H9 (cell line): ENCODE results near the gene CCDC88C. TPM values are rescaled to one million over a fixed set of nuclear protein-coding genes. Genes with fewer than 3 reads are reported as not detected.

Source experiments
- DNase-seq: peaks from one replicate; pipeline ENCODE4 v3.0.0-alpha.2; 2017
- H2AFZ ChIP-seq: one replicate; pipeline ENCODE4 v1.6.1; 2013; ENCODE audit warnings: mild to moderate bottlenecking, low read length, control low read depth, moderate library complexity
- H2AK5ac ChIP-seq: 2 replicates; pipeline ENCODE4 v1.6.1; 2013; ENCODE audit warnings: low read length, control low read depth, mixed read lengths; ENCODE audit not compliant: insufficient read length
- H2BK120ac ChIP-seq: one replicate; pipeline ENCODE4 v1.6.1; 2013; ENCODE audit warnings: low read depth, mild to moderate bottlenecking, low read length, control low read depth, inconsistent platforms; ENCODE audit not compliant: poor library complexity, severe bottlenecking
- H2BK12ac ChIP-seq: 2 replicates; pipeline ENCODE4 v1.6.1; 2013; ENCODE audit warnings: low read length, control low read depth, mixed read lengths, low read depth; ENCODE audit not compliant: insufficient read length
- H2BK15ac ChIP-seq: 2 replicates; pipeline ENCODE4 v1.6.1; 2013; ENCODE audit warnings: low read depth, low read length, control low read depth
- H2BK20ac ChIP-seq: one replicate; pipeline ENCODE4 v1.6.1; 2013; ENCODE audit warnings: low read depth, mild to moderate bottlenecking, low read length, control low read depth, inconsistent platforms; ENCODE audit not compliant: poor library complexity, severe bottlenecking
- H2BK5ac ChIP-seq: 2 replicates; pipeline ENCODE4 v1.6.1; 2013; ENCODE audit warnings: low read length, control low read depth, mixed read lengths; ENCODE audit not compliant: insufficient read length
- H3K14ac ChIP-seq: 2 replicates; pipeline ENCODE4 v1.6.1; 2013; ENCODE audit warnings: low read length, control low read depth; ENCODE audit not compliant: insufficient read depth
- H3K18ac ChIP-seq: 2 replicates; pipeline ENCODE4 v1.6.1; 2013; ENCODE audit warnings: low read depth, mild to moderate bottlenecking, mixed read lengths, low read length, control low read depth; ENCODE audit not compliant: insufficient read length
- H3K23ac ChIP-seq: 2 replicates; pipeline ENCODE4 v1.6.1; 2013; ENCODE audit warnings: low read length, control low read depth, mixed read lengths, low read depth; ENCODE audit not compliant: insufficient read length
- H3K23me2 ChIP-seq: 2 replicates; pipeline ENCODE4 v1.6.1; 2013; ENCODE audit warnings: low read depth, mild to moderate bottlenecking, mixed read lengths, low read length, control low read depth; ENCODE audit not compliant: insufficient read length, poor library complexity, severe bottlenecking
- H3K27ac ChIP-seq: 2 replicates; pipeline ENCODE4 v1.5.1; 2013; ENCODE audit warnings: low read length, control low read depth, mixed read lengths, low read depth; ENCODE audit not compliant: insufficient read length
- H3K27me3 ChIP-seq: 2 replicates; pipeline ENCODE4 v1.6.1; 2013; ENCODE audit warnings: low read length, control low read depth, inconsistent platforms; ENCODE audit not compliant: insufficient read depth
- H3K4ac ChIP-seq: 2 replicates; pipeline ENCODE4 v1.6.1; 2013; ENCODE audit warnings: low read depth, mild to moderate bottlenecking, control low read depth, inconsistent platforms, low read length, moderate library complexity
- H3K4me1 ChIP-seq: 2 replicates; pipeline ENCODE4 v1.6.1; 2013; ENCODE audit warnings: low read length, control low read depth, inconsistent platforms; ENCODE audit not compliant: insufficient read depth
- H3K4me2 ChIP-seq: 2 replicates; pipeline ENCODE4 v1.6.1; 2013; ENCODE audit warnings: low read length, control low read depth, mixed read lengths; ENCODE audit not compliant: insufficient read length, insufficient read depth
- H3K56ac ChIP-seq: 2 replicates; pipeline ENCODE4 v1.6.1; 2013; ENCODE audit warnings: low read depth, mild to moderate bottlenecking, mixed read lengths, low read length, control low read depth; ENCODE audit not compliant: insufficient read length
- H3K79me1 ChIP-seq: 2 replicates; pipeline ENCODE4 v1.6.1; 2013; ENCODE audit warnings: low read depth, mild to moderate bottlenecking, moderate library complexity, low read length, control low read depth, inconsistent platforms; ENCODE audit not compliant: insufficient read depth, poor library complexity, severe bottlenecking
- H3K79me2 ChIP-seq: 2 replicates; pipeline ENCODE4 v1.6.1; 2013; ENCODE audit warnings: low read length, control low read depth, inconsistent platforms; ENCODE audit not compliant: insufficient read depth
- H3K9ac ChIP-seq: 2 replicates; pipeline ENCODE4 v1.6.1; 2013; ENCODE audit warnings: low read length, control low read depth, mixed read lengths; ENCODE audit not compliant: insufficient read length; ENCODE audit errors: extremely low read depth
- H3K9me3 ChIP-seq: one replicate; pipeline ENCODE4 v1.6.1; 2013; ENCODE audit warnings: low read depth, low read length, inconsistent platforms; ENCODE audit not compliant: control insufficient read depth
- H3T11ph ChIP-seq: one replicate; pipeline ENCODE4 v1.6.1; 2013; ENCODE audit warnings: mild to moderate bottlenecking, low read length, control low read depth, inconsistent platforms
- H4K20me1 ChIP-seq: one replicate; pipeline ENCODE4 v1.6.1; 2013; ENCODE audit not compliant: control insufficient read depth, insufficient read length, insufficient read depth
- H4K5ac ChIP-seq: 2 replicates; pipeline ENCODE4 v1.6.1; 2013; ENCODE audit warnings: low read depth, mild to moderate bottlenecking, mixed read lengths, low read length, control low read depth; ENCODE audit not compliant: insufficient read length
- H4K8ac ChIP-seq: replicated peaks from 2 replicates; pipeline ENCODE4 v1.6.1; 2013; ENCODE audit warnings: low read length, control low read depth, mixed read lengths, low read depth; ENCODE audit not compliant: insufficient read length
- H4K91ac ChIP-seq: 2 replicates; pipeline ENCODE4 v1.6.1; 2013; ENCODE audit warnings: low read depth, mild to moderate bottlenecking, moderate library complexity, mixed read lengths, low read length, control low read depth; ENCODE audit not compliant: insufficient read length
- H3K27ac Mint-ChIP-seq, 3 experiments: 2 replicates in 2 of 3; 3 replicates in 1 of 3; pipeline ENCODE4 v1.8.0; 2020 to 2021; ENCODE audit warnings: mixed read lengths in 3 of 3, mild to moderate bottlenecking in 1 of 3, moderate library complexity in 1 of 3
- H3K27me3 Mint-ChIP-seq: 2 replicates; pipeline ENCODE4 v1.8.0; 2021; ENCODE audit warnings: low read depth, mild to moderate bottlenecking, moderate library complexity, mixed read lengths
- H3K36me3 Mint-ChIP-seq, 3 experiments: 2 replicates in 2 of 3; 3 replicates in 1 of 3; pipeline ENCODE4 v1.8.0; 2020 to 2021; ENCODE audit warnings: low read depth in 3 of 3, mixed read lengths in 3 of 3; ENCODE audit not compliant: insufficient read depth in 1 of 3
- H3K4me1 Mint-ChIP-seq, 2 experiments: 2 replicates each; pipeline ENCODE4 v1.8.0; 2020; ENCODE audit warnings: mixed read lengths in 2 of 2
- H3K4me3 Mint-ChIP-seq, 2 experiments: 2 replicates in 1 of 2; 3 replicates in 1 of 2; pipeline ENCODE4 v1.8.0; 2020 to 2021; ENCODE audit warnings: mild to moderate bottlenecking in 2 of 2, mixed read lengths in 2 of 2, moderate library complexity in 1 of 2
- H3K9me3 Mint-ChIP-seq, 2 experiments: 2 replicates in 1 of 2; 3 replicates in 1 of 2; pipeline ENCODE4 v1.8.0; 2020; ENCODE audit warnings: mild to moderate bottlenecking in 2 of 2, mixed read lengths in 2 of 2, moderate library complexity in 1 of 2
- CTCF ChIP-seq: fragments of 200-600 bp; sonication (generic); conservative IDR thresholded peaks from 3 replicates; pipeline ENCODE4 v1.8.0; 2021; ENCODE audit warnings: antibody characterized with exemption, mild to moderate bottlenecking
- WGBS: extraction: QIAGEN DNeasy Blood & Tissue Kit; methylation state at CpG from one replicate; pipeline ENCODE4 v1.1.7; 2013; ENCODE audit warnings: missing lambda C conversion rate, low lambda C conversion rate, mixed read lengths; ENCODE audit not compliant: insufficient read length; ENCODE audit errors: extremely low coverage; 5-methylcytosine and 5-hydroxymethylcytosine counted together
- total RNA-seq: library from RNA; stranded (reverse); gene quantifications from 2 replicates; pipeline ENCODE4 v1.2.1, GENCODE V29; 2021

Gene CCDC88C
- total RNA-seq, 1 experiment from 2014 or later, result 52.4 TPM

GRCh38 chr14:91237219-91237618 is 180.4 kb downstream of the CCDC88C start:
- Mint-ChIP-seq H3K4me3 (no peak overlapping the region), H3K27ac (no peak overlapping the region), H3K4me1 (peaks cover 2 to 10% of the 10 kb centered on the region in 2 experiments; a peak in 1 of 4 replicates), H3K27me3 (peaks cover 22% of the 10 kb centered on the region), H3K9me3 (peaks cover 0 to 3% of the 10 kb centered on the region in 2 experiments; a peak in 2 of 5 replicates), H3K36me3 (no peaks in the 10 kb centered on the region; a peak in 3 of 7 replicates)
- Histone ChIP-seq H3K4me2 (no peak overlapping the region), H2AFZ (no peak overlapping the region), H3K4me1 (no peaks in the 10 kb centered on the region), H3K79me1 (no peaks in the 10 kb centered on the region), H4K8ac (no peak overlapping the region), H3K9ac (no peak overlapping the region), H3K14ac (no peak overlapping the region), H2AK5ac (no peak overlapping the region), H3K23ac (no peak overlapping the region), H3K56ac (no peak overlapping the region), H2BK12ac (no peak overlapping the region), H3T11ph (no peak overlapping the region), H3K4ac (no peak overlapping the region), H3K18ac (no peak overlapping the region), H3K27ac (no peak overlapping the region), H4K91ac (no peak overlapping the region), H2BK5ac (no peak overlapping the region), H3K79me2 (no peaks in the 10 kb centered on the region), H2BK15ac (no peak overlapping the region), H4K20me1 (no peaks in the 10 kb centered on the region), H3K23me2 (no peaks in the 10 kb centered on the region), H3K9me3 (no peaks in the 10 kb centered on the region), H2BK20ac (no peak overlapping the region), H3K27me3 (no peaks in the 10 kb centered on the region), H2BK120ac (no peak overlapping the region), H4K5ac (no peak overlapping the region)
- no peak for TF ChIP-seq CTCF
- DNase-seq, result no peak
- no CpG with 5 or more reads among the region's 7 CpGs for WGBS
